ENCODE measurements around the gene XYLT2.

DNA sequence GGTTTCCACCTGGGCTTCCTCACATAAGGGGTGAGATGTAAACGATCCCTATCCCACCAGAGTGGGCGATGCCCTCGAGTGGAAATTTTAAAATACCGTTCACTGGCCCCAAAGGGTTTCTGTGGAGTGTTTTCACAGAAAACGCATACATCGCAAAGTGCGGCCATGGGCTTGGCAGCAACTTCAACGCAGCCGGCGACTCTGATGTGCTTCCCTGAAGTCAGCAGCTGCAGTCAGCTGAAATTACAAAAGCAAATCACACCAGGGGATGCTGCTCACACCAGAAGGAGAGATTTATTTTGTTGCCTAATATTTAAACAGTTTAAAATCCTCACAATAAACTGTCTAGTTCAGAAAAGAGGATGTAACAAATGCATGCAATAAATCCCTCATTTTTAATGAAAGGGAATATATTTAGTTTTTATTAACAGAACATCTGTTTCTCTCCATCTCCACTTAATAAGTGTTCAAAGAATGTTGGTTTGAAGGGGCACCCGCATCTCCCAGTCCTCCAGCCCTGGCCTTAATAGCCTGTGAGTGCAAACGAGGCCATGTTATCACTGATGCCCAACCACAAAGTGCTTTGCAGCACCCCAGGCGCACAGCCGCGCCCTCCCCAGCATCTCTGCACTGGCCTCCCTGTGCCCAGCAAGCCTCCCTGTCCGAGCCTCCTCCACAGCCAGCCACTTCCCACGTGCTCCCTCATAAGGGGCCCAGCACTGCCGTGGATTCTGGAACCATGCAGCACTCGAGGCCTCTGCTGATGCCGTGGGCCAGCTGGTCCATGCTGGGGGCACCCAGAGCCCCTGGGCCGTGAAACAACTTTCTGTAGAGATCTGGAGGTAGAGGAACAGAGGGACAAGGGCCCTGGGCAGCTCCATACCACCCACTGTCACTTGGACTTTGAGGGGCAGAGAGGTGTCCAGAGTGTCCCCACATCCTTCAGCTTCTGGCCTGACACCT lies 17.3 kb upstream of the XYLT2 start:
- TF ChIP-seq, protein P1, sequence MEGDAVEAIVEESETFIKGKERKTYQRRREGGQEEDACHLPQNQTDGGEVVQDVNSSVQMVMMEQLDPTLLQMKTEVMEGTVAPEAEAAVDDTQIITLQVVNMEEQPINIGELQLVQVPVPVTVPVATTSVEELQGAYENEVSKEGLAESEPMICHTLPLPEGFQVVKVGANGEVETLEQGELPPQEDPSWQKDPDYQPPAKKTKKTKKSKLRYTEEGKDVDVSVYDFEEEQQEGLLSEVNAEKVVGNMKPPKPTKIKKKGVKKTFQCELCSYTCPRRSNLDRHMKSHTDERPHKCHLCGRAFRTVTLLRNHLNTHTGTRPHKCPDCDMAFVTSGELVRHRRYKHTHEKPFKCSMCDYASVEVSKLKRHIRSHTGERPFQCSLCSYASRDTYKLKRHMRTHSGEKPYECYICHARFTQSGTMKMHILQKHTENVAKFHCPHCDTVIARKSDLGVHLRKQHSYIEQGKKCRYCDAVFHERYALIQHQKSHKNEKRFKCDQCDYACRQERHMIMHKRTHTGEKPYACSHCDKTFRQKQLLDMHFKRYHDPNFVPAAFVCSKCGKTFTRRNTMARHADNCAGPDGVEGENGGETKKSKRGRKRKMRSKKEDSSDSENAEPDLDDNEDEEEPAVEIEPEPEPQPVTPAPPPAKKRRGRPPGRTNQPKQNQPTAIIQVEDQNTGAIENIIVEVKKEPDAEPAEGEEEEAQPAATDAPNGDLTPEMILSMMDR (IDR thresholded peaks at IDR 0.05; ENCODE audit: insufficient read depth, low read length), result no peak
- TF ChIP-seq GABPA (IDR thresholded peaks at IDR 0.05; ENCODE audit: low read depth), result no peak

Measured in HL-60 (cell line).